Fibroblast of mammary gland (primary cell): ENCODE measurements around the gene RBM19.

Source experiments
- DNase-seq: peaks from one replicate; pipeline ENCODE4 v3.0.0-alpha.2; 2010; ENCODE audit warnings: low read depth
- H3K4me3 ChIP-seq: 2 replicates; pipeline ENCODE4 v1.5.1; 2011; ENCODE audit warnings: low read depth, mild to moderate bottlenecking, low read length, moderate library complexity; ENCODE audit not compliant: control insufficient read depth
- CTCF ChIP-seq: conservative IDR thresholded peaks from 2 replicates; pipeline ENCODE4 v1.5.1; 2011; ENCODE audit warnings: low read depth, low read length, inconsistent platforms; ENCODE audit not compliant: control insufficient read depth, insufficient read depth

The RBM19 gene

GRCh38 chr12:113798552-113798951 is 167.6 kb downstream of the RBM19 start:
- no peak for TF ChIP-seq CTCF
- no peak overlapping the region for H3K4me3 ChIP-seq
- no peak for DNase-seq

GRCh38 chr12:113797535-113797868 is 168.6 kb downstream of the RBM19 start:
- DNase-seq: no peak
- no peak for TF ChIP-seq CTCF
- H3K4me3 ChIP-seq: no peak overlapping the region

- H3K4me3 ChIP-seq: no peak overlapping the region
- DNase-seq: no peak
- TF ChIP-seq CTCF: no peak
Measured at GRCh38 chr12:113796852-113797534, 169.1 kb downstream of the RBM19 start.

- DNase-seq: no peak
- TF ChIP-seq CTCF: no peak
Measured at GRCh38 chr12:113796066-113796827, 169.9 kb downstream of the RBM19 start.

GRCh38 chr12:113795445-113795844 is 170.7 kb downstream of the RBM19 start:
- H3K4me3 ChIP-seq: no peak overlapping the region
- DNase-seq: no peak
- TF ChIP-seq CTCF: no peak

More at GRCh38 chr12:113796066-113796827, 169.9 kb downstream of the RBM19 start:
- no peak overlapping the region for H3K4me3 ChIP-seq

GRCh38 chr12:113794774-113795173 is 171.4 kb downstream of the RBM19 start:
- DNase-seq: no peak

More at GRCh38 chr12:113794774-113795173, 171.4 kb downstream of the RBM19 start:
- no peak for TF ChIP-seq CTCF
- no peak overlapping the region for H3K4me3 ChIP-seq
